PFSK-1 (cell line): Measurements from ENCODE around the gene WDR7.

ENCODE experiments used
- POLR2AphosphoS5 ChIP-seq: IDR thresholded peaks from 2 replicates; pipeline ENCODE4 v1.6.1; 2012; ENCODE audit warnings: low read depth, mild to moderate bottlenecking, control low read depth, low read length, moderate library complexity
- REST ChIP-seq, 2 experiments: IDR thresholded peaks; 2 replicates each; pipeline versions ENCODE4 v1.6.1 to v1.8.0; 2011 to 2012; ENCODE audit warnings: low read depth in 2 of 2, low read length in 2 of 2, control low read depth in 1 of 2, inconsistent platforms in 1 of 2, mild to moderate bottlenecking in 1 of 2, moderate library complexity in 1 of 2; ENCODE audit not compliant: insufficient read depth in 1 of 2
- SIN3A ChIP-seq: IDR thresholded peaks from 2 replicates; pipeline ENCODE4 v1.6.1; 2012; ENCODE audit warnings: mild to moderate bottlenecking, low read length, moderate library complexity, borderline replicate concordance; ENCODE audit not compliant: insufficient read depth
- TAF1 ChIP-seq: IDR thresholded peaks from 2 replicates; pipeline ENCODE4 v1.6.1; 2012; ENCODE audit warnings: low read length, control low read depth, borderline replicate concordance; ENCODE audit not compliant: insufficient read depth

GRCh38 chr18:56812674-56813073, 161.5 kb downstream of the WDR7 start:
- no peak for TF ChIP-seq SIN3A
- no peak for TF ChIP-seq POLR2AphosphoS5
- TF ChIP-seq REST (IDR thresholded peaks at IDR 0.05; ENCODE audit: insufficient read depth in 1 of 2, low read depth in 2 of 2, low read length in 2 of 2): no peak
- no peak for TF ChIP-seq TAF1
